Endothelial cell of umbilical vein (primary cell): ENCODE results near the gene CCDC30. TPM values are rescaled to one million over a fixed set of nuclear protein-coding genes. Genes with fewer than 3 reads are reported as not detected.

Experiments
- BruUV-seq: library from RNA; stranded (reverse); fragments of 400-500 nt; replicated peaks from 2 replicates; lab custom pipeline; 2021; lab: Mats Ljungman, UMichigan
- CTCF ChIA-PET: fragments of 300-600, 350-600 bp; sonication (Branson Sonifier 250); formaldehyde crosslinking; loops from one replicate; lab custom pipeline; 2021; ENCODE audit warnings: antibody characterized with exemption, inconsistent platforms; lab: Charles Lee
- POLR2A ChIA-PET: fragments of 300-600, 350-600 bp; sonication (Branson Sonifier 250); formaldehyde crosslinking; loops from one replicate; lab custom pipeline; 2021; ENCODE audit warnings: antibody characterized with exemption, inconsistent platforms; lab: Charles Lee
- DNase-seq: peaks from one replicate; pipeline ENCODE4 v3.0.0-alpha.2; 2011; ENCODE audit warnings: low read depth, low spot score
- FAIRE-seq: peaks from 2 replicates; lab custom pipeline; 2011; peaks lifted over from hg19 to GRCh38; lab: Jason Lieb, UNC
- H2AFZ ChIP-seq: 2 replicates; pipeline ENCODE4 v1.6.0; 2012; ENCODE audit warnings: low read depth, low read length, control low read depth, inconsistent platforms
- H3K27ac ChIP-seq: 2 replicates; pipeline ENCODE4 v1.5.1; 2011; ENCODE audit warnings: low read depth, mild to moderate bottlenecking, control low read depth, low read length, moderate library complexity; ENCODE audit not compliant: insufficient read depth
- H3K27me3 ChIP-seq, 2 experiments: 2 replicates each; pipeline versions ENCODE4 v1.6.0 to v1.6.1; 2011; ENCODE audit warnings: low read length in 2 of 2, mixed read lengths in 1 of 2; ENCODE audit not compliant: control insufficient read depth in 2 of 2, insufficient read depth in 2 of 2
- H3K36me3 ChIP-seq, 2 experiments: 2 replicates in 1 of 2; 3 replicates in 1 of 2; pipeline ENCODE4 v1.5.1; 2011; ENCODE audit warnings: low read length in 2 of 2, mild to moderate bottlenecking in 1 of 2, moderate library complexity in 1 of 2; ENCODE audit not compliant: control insufficient read depth in 2 of 2, insufficient read depth in 2 of 2; ENCODE audit errors: extremely low read depth in 1 of 2
- H3K4me1 ChIP-seq: 3 replicates; pipeline ENCODE4 v1.5.1; 2011; ENCODE audit warnings: mild to moderate bottlenecking, low read length; ENCODE audit not compliant: control insufficient read depth, insufficient read depth; ENCODE audit errors: extremely low read depth
- H3K4me2 ChIP-seq: 2 replicates; pipeline ENCODE4 v1.6.1; 2011; ENCODE audit warnings: low read length, control low read depth, mixed read lengths; ENCODE audit not compliant: insufficient read depth
- H3K4me3 ChIP-seq, 3 experiments: fragments of 200-600 bp in 1 of 3; sonication (generic), shearing (Covaris generic) in 1 of 3; replicated peaks in 1 of 3; 2 replicates each; pipeline ENCODE4 v1.5.1; 2011 to 2016; ENCODE audit warnings: control low read depth in 3 of 3, low read length in 3 of 3, mild to moderate bottlenecking in 2 of 3, inconsistent platforms in 1 of 3, low read depth in 1 of 3, moderate library complexity in 1 of 3; ENCODE audit not compliant: insufficient read depth in 1 of 3
- H3K79me2 ChIP-seq: 2 replicates; pipeline ENCODE4 v1.6.0; 2012; ENCODE audit warnings: low read length, inconsistent platforms; ENCODE audit not compliant: control insufficient read depth, insufficient read depth
- H3K9ac ChIP-seq: replicated peaks from 2 replicates; pipeline ENCODE3; 2011; ENCODE audit warnings: low read length, control low read depth; ENCODE audit not compliant: insufficient read depth; ENCODE audit errors: extremely low read depth
- H3K9me1 ChIP-seq: replicated peaks from 3 replicates; pipeline ENCODE4 v1.6.0; 2011; ENCODE audit warnings: mild to moderate bottlenecking, low read length; ENCODE audit not compliant: control insufficient read depth, insufficient read depth; ENCODE audit errors: extremely low read depth
- H3K9me3 ChIP-seq: replicated peaks from 2 replicates; pipeline ENCODE4 v1.5.1; 2012; ENCODE audit warnings: low read length, inconsistent platforms; ENCODE audit not compliant: control insufficient read depth, insufficient read depth
- H4K20me1 ChIP-seq: replicated peaks from 2 replicates; pipeline ENCODE3; 2011; ENCODE audit warnings: mild to moderate bottlenecking, low read length; ENCODE audit not compliant: control insufficient read depth, insufficient read depth; ENCODE audit errors: extremely low read depth
- CTCF ChIP-seq, 2 donors: IDR thresholded peaks; 1 replicate in 1 of 2; 2 replicates in 1 of 2; pipeline ENCODE4 v1.5.1; 2011; ENCODE audit warnings: low read length in 2 of 2, mild to moderate bottlenecking in 2 of 2, moderate library complexity in 2 of 2, control low read depth in 1 of 2, inconsistent platforms in 1 of 2, low read depth in 1 of 2; ENCODE audit not compliant: insufficient read depth in 1 of 2; ENCODE audit errors: extremely low read depth in 1 of 2
- EZH2 ChIP-seq: IDR thresholded peaks from 2 replicates; pipeline ENCODE4 v1.6.1; 2012; ENCODE audit warnings: borderline replicate concordance, low read depth, mild to moderate bottlenecking, moderate library complexity, low read length, inconsistent platforms; ENCODE audit not compliant: severe bottlenecking
- FOS ChIP-seq: IDR thresholded peaks from 2 replicates; pipeline ENCODE4 v1.6.1; 2011; ENCODE audit warnings: mild to moderate bottlenecking, low read length, moderate library complexity, borderline replicate concordance; ENCODE audit not compliant: insufficient read depth
- GATA2 ChIP-seq: IDR thresholded peaks from 2 replicates; pipeline ENCODE4 v1.7.0; 2011; ENCODE audit warnings: low read depth, mild to moderate bottlenecking, moderate library complexity, mixed read lengths, low read length; ENCODE audit not compliant: insufficient read length, insufficient read depth
- JUN ChIP-seq: IDR thresholded peaks from 2 replicates; pipeline ENCODE4 v1.6.1; 2011; ENCODE audit warnings: borderline replicate concordance, low read depth; ENCODE audit not compliant: insufficient read length, insufficient read depth
- MAX ChIP-seq: IDR thresholded peaks from 2 replicates; pipeline ENCODE4 v1.6.1; 2011; ENCODE audit not compliant: insufficient read depth, insufficient read length
- MYC ChIP-seq: IDR thresholded peaks from one replicate; pipeline ENCODE4 v1.6.1; 2011; ENCODE audit warnings: mild to moderate bottlenecking, low read depth, low read length
- POLR2A ChIP-seq: IDR thresholded peaks from 2 replicates; pipeline ENCODE4 v1.6.1; 2012; ENCODE audit warnings: low read depth, mild to moderate bottlenecking, control low read depth, low read length
- POLR2AphosphoS5 ChIP-seq: IDR thresholded peaks from 2 replicates; pipeline ENCODE4 v1.6.1; 2012; ENCODE audit warnings: low read depth, mild to moderate bottlenecking, control low read depth, low read length, moderate library complexity; ENCODE audit not compliant: insufficient read depth
- dilution Hi-C: fragments of 300-500 bp; cut with MboI; formaldehyde crosslinking; loops from one replicate; pipeline ENCODE4 v1.15.0; 2019; ENCODE audit warnings: low sequenced_read_pairs; ENCODE audit not compliant: extremely low pct_ligation_motif_present
- intact Hi-C: fragments of 100-400 bp; cut with micrococcal nuclease; formaldehyde crosslinking; loops from one replicate; pipeline ENCODE4 v1.10.0; 2022
- polyA plus RNA-seq, 4 experiments: library from polyadenylated mRNA; depleted of rRNA in 3 of 4; stranded (reverse) in 3 of 4; unstranded in 1 of 4; fragments of >200 nt; gene quantifications; 2 replicates each; pipeline versions ENCODE4 v1.2.1 to v1.2.3, GENCODE V29; 2011 to 2012; ENCODE audit warnings: missing spikeins in 1 of 4
- total RNA-seq: library from RNA; stranded (reverse); gene quantifications from 2 replicates; pipeline ENCODE4 v1.2.3, GENCODE V29; 2021

The CCDC30 gene
- total and polyA plus RNA-seq, 2 donors (not counting 3 experiments of a cell fraction or from before 2014, with no cell fraction given) = 0.19 to 2.9 TPM

- intact Hi-C loops = no loop called here
- Histone ChIP-seq H3K4me1 (no peaks in the 10 kb centered on the region), H2AFZ (no peak overlapping the region), H3K9ac (no peak overlapping the region), H3K4me2 (peak overlapping the region; percentile 45), H3K27me3 (peaks cover 5 to 9% of the 10 kb centered on the region in 2 experiments), H3K36me3 (no peaks in the 10 kb centered on the region), H3K27ac (no peak overlapping the region), H4K20me1 (no peaks in the 10 kb centered on the region), H3K79me2 (no peaks in the 10 kb centered on the region), H3K9me1 (no peaks in the 10 kb centered on the region), H3K4me3 (peak overlapping the region in 1 of 3 experiments; percentile 33), H3K9me3 (no peaks in the 10 kb centered on the region)
- no peak for FAIRE-seq
- ChIA-PET POLR2A (no interaction called here), CTCF (interaction anchor here (1.3 to 1.4 kb wide), 2 partner anchors 12 to 114 kb away, joined by 3 to 4 read pairs; no protein-coding TSS in a partner anchor)
- BruUV-seq = no TSS peak
- DNase-seq = peak; percentile 66
- TF ChIP-seq MYC = no peak
- dilution Hi-C loops = no loop called here
Observed at GRCh38 chr1:42529724-42530181, 66.7 kb downstream of the CCDC30 start.

- Histone ChIP-seq H3K4me1 (no peaks in the 10 kb centered on the region), H3K79me2 (no peaks in the 10 kb centered on the region), H3K27me3 (peaks cover 2 to 5% of the 10 kb centered on the region in 2 experiments), H3K9me1 (no peaks in the 10 kb centered on the region), H3K9ac (no peak overlapping the region), H3K4me2 (no peak overlapping the region), H4K20me1 (no peaks in the 10 kb centered on the region), H3K27ac (no peak overlapping the region), H3K9me3 (no peaks in the 10 kb centered on the region), H3K36me3 (no peaks in the 10 kb centered on the region), H3K4me3 (no peak overlapping the region), H2AFZ (no peak overlapping the region)
- TF ChIP-seq POLR2AphosphoS5 = no peak
- TF ChIP-seq FOS = no peak
- TF ChIP-seq JUN = no peak
- TF ChIP-seq MAX = no peak
- no peak for TF ChIP-seq MYC
- TF ChIP-seq CTCF (IDR thresholded peaks at IDR 0.05; ENCODE audit: extremely low read depth in 1 of 2, insufficient read depth in 1 of 2, low read depth in 1 of 2, low read length in 2 of 2) = no peak
- TF ChIP-seq GATA2 = no peak
- TF ChIP-seq POLR2A = no peak
- TF ChIP-seq EZH2 = no peak
- no peak for FAIRE-seq
- BruUV-seq = no TSS peak
- ChIA-PET POLR2A (no interaction called here), CTCF (no interaction called here)
- dilution Hi-C loops (no loop called here), intact Hi-C loops (no loop called here)
- DNase-seq = no peak
Observed at GRCh38 chr1:42531043-42531442, 68.0 kb downstream of the CCDC30 start.
